HepG2 (cell line): ENCODE measurements around the gene FERMT2. TPM values are rescaled to one million over a fixed set of nuclear protein-coding genes. Genes with fewer than 3 reads are reported as not detected.

Experiments
- ADNP ChIP-seq: sonication (generic); formaldehyde crosslinking; IDR thresholded peaks from 2 replicates; pipeline ENCODE4 v1.4.0; 2020; ENCODE audit warnings: missing genetic modification reagents
- CHD2 ChIP-seq: IDR thresholded peaks from 2 replicates; pipeline ENCODE4 v1.6.1; 2011; ENCODE audit warnings: low read depth, low read length, improper control_type of control experiment
- CTCF ChIP-seq: sonication (generic); formaldehyde crosslinking; IDR thresholded peaks from 2 replicates; pipeline ENCODE4 v1.5.0; 2020; ENCODE audit warnings: mild to moderate bottlenecking, missing genetic modification reagents, moderate library complexity
- FOXJ3 ChIP-seq: sonication (generic); formaldehyde crosslinking; IDR thresholded peaks from 2 replicates; pipeline ENCODE4 v1.4.0; 2020; ENCODE audit warnings: missing genetic modification reagents, mild to moderate bottlenecking, borderline replicate concordance
- MAX ChIP-seq: IDR thresholded peaks from 2 replicates; pipeline ENCODE4 v1.6.1; 2012; ENCODE audit warnings: inconsistent platforms
- MTA3 ChIP-seq: sonication (generic); formaldehyde crosslinking; IDR thresholded peaks from 2 replicates; pipeline ENCODE4 v1.4.0; 2020; ENCODE audit warnings: missing genetic modification reagents
- REST ChIP-seq, 2 experiments: IDR thresholded peaks; 2 replicates each; pipeline ENCODE4 v1.6.1; 2011 to 2012; ENCODE audit warnings: low read length in 2 of 2, borderline replicate concordance in 1 of 2, low read depth in 1 of 2, mild to moderate bottlenecking in 1 of 2, moderate library complexity in 1 of 2
- SIN3B ChIP-seq: fragments of 150-350 bp; IDR thresholded peaks from 2 replicates; pipeline ENCODE4 v1.6.1; 2014; ENCODE audit warnings: low read length
- SMC3 ChIP-seq: IDR thresholded peaks from 2 replicates; pipeline ENCODE4 v1.6.1; 2011; ENCODE audit warnings: low read length, improper control_type of control experiment
- ZNF407 ChIP-seq: sonication (generic); formaldehyde crosslinking; IDR thresholded peaks from one replicate; pipeline ENCODE4 v1.5.1; 2020; ENCODE audit warnings: mild to moderate bottlenecking, missing genetic modification reagents; ENCODE audit errors: not compliant biosample characterization
- ZNF432 ChIP-seq: sonication (generic); formaldehyde crosslinking; IDR thresholded peaks from 2 replicates; pipeline ENCODE4 v1.5.0; 2020; ENCODE audit warnings: missing genetic modification reagents, mild to moderate bottlenecking, borderline replicate concordance
- ZNF451 ChIP-seq: sonication (generic); formaldehyde crosslinking; IDR thresholded peaks from 2 replicates; pipeline ENCODE4 v1.5.0; 2020; ENCODE audit warnings: mild to moderate bottlenecking, missing genetic modification reagents
- ZNF512 ChIP-seq: sonication (generic); formaldehyde crosslinking; IDR thresholded peaks from 2 replicates; pipeline ENCODE4 v1.4.0; 2020; ENCODE audit warnings: mild to moderate bottlenecking, missing genetic modification reagents
- ZSCAN25 ChIP-seq: sonication (generic); formaldehyde crosslinking; IDR thresholded peaks from 2 replicates; pipeline ENCODE4 v1.8.0; 2022; ENCODE audit warnings: mild to moderate bottlenecking, missing genetic modification reagents
- polyA plus RNA-seq, 8 experiments: library from polyadenylated mRNA; depleted of rRNA in 3 of 8; stranded (reverse) in 7 of 8; unstranded in 1 of 8; fragments of >200 nt; fragmentation: Illumina TruSeq in 4 of 8; extraction: Trizol in 4 of 8; gene quantifications; 2 replicates each; pipeline versions ENCODE4 v1.2.1 to v1.2.3, GENCODE V29; 2011 to 2016; ENCODE audit warnings: low read depth in 4 of 8, missing spikeins in 1 of 8, mixed read lengths in 1 of 8; ENCODE audit not compliant: insufficient read depth in 1 of 8
- total RNA-seq, 5 experiments: library from RNA; depleted of rRNA; stranded (reverse); fragments of >200 nt; fragmentation: Illumina TruSeq; extraction: Trizol; gene quantifications; 2 replicates each; pipeline ENCODE4 v1.2.3, GENCODE V29; 2016; ENCODE audit warnings: low read depth in 1 of 5

FERMT2 gene
- total and polyA plus RNA-seq, 2 of the 13 experiments (the other 11 are each of a cell fraction or from before 2014, with no cell fraction given): 36.2 to 60.4 TPM

- TF ChIP-seq REST (IDR thresholded peaks at IDR 0.05; ENCODE audit: borderline replicate concordance in 1 of 2, low read depth in 1 of 2, low read length in 2 of 2) (peak in 1 of 2 experiments; percentile 57; a peak in 1 of 4 replicates), ZNF512 (CRISPR knock-in tag) (no peak), CHD2 (no peak), ZNF407 (CRISPR knock-in tag) (no peak), SIN3B (no peak), CTCF (peak; percentile 33; the same call in 1 of the 2 replicates), ZNF451 (no peak), ZSCAN25 (CRISPR knock-in tag) (no peak), ZNF432 (CRISPR knock-in tag) (no peak), ADNP (no peak), FOXJ3 (peak; percentile 99), MAX (peak; percentile 64), MTA3 (CRISPR knock-in tag) (no peak), SMC3 (peak; percentile 34; the same call in 1 of the 2 replicates)
Measured at GRCh38 chr14:52821805-52822250, 129.0 kb downstream of the FERMT2 start (continued).
